ENCODE measurements around the gene FMOD.
A peak's percentile ranks its signal among the peaks of the same experiment; 100 is the strongest.

Gene FMOD

GRCh38 chr1:203306965-203307541, 43.9 kb downstream of the FMOD start:
- H3K27ac ChIP-seq (ENCODE audit: insufficient read depth in 1 of 2, low read depth in 1 of 2, low read length in 2 of 2, poor library complexity in 1 of 2, severe bottlenecking in 2 of 2) = peak overlapping the region; percentile 80 to 91
- ChIA-PET CTCF (interaction anchor here (1.4 to 14.0 kb wide), 7 partner anchors 15 to 37 kb away, joined by 5 to 268 read pairs (median 134); no protein-coding TSS in a partner anchor), POLR2A (interaction anchor here (1.2 to 8.8 kb wide), 7 partner anchors 10 to 34 kb away, joined by 3 to 121 read pairs (median 26); no protein-coding TSS in a partner anchor)
- 37% methylated on average over 14 of the region's 21 CpGs for WGBS (ENCODE audit: insufficient coverage)
- H3K27me3 ChIP-seq (replicated peaks in 2 of 5; ENCODE audit: control insufficient read depth in 4 of 5, insufficient read depth in 5 of 5, low read length in 4 of 5) = no peaks in the 10 kb centered on the region
- H3K9me3 ChIP-seq (ENCODE audit: control extremely low read depth in 1 of 5, control insufficient read depth in 4 of 5, insufficient read depth in 2 of 5, low read depth in 1 of 5, low read length in 4 of 5) = no peaks in the 10 kb centered on the region
- peaks cover 22 to 77% (median 58%) of the 10 kb centered on the region in 4 experiments for H3K4me1 ChIP-seq (ENCODE audit: control extremely low read depth in 1 of 4, control insufficient read depth in 4 of 4, insufficient read depth in 4 of 4, low read length in 3 of 4)
- H3K4me3 ChIP-seq (ENCODE audit: control insufficient read depth in 1 of 7, extremely low read depth in 1 of 7, insufficient read depth in 4 of 7, low read depth in 2 of 7, low read length in 6 of 7) = peak overlapping the region; percentile 40 to 98 (median 89)
- H3K36me3 ChIP-seq (ENCODE audit: control insufficient read depth in 4 of 4, insufficient read depth in 4 of 4, low read length in 3 of 4) = peaks cover 6 to 41% (median 9%) of the 10 kb centered on the region in 4 experiments
- no peak for DNase-seq

GRCh38 chr1:203306089-203306964, 44.6 kb downstream of the FMOD start:
- under 1% methylated on average over 19 of the region's 22 CpGs for WGBS (ENCODE audit: insufficient coverage)
- peak overlapping the region; percentile 80 to 91 for H3K27ac ChIP-seq (ENCODE audit: insufficient read depth in 1 of 2, low read depth in 1 of 2, low read length in 2 of 2, poor library complexity in 1 of 2, severe bottlenecking in 2 of 2)
- POLR2A ChIA-PET = interaction anchor here (0.7 to 8.8 kb wide), 10 partner anchors 11 to 301 kb away, joined by 3 to 121 read pairs (median 22); no protein-coding TSS in a partner anchor
- no peaks in the 10 kb centered on the region for H3K27me3 ChIP-seq (replicated peaks in 2 of 5; ENCODE audit: control insufficient read depth in 4 of 5, insufficient read depth in 5 of 5, low read length in 4 of 5)
- peaks cover 6 to 41% (median 9%) of the 10 kb centered on the region in 4 experiments for H3K36me3 ChIP-seq (ENCODE audit: control insufficient read depth in 4 of 4, insufficient read depth in 4 of 4, low read length in 3 of 4)
- CTCF ChIA-PET = interaction anchor here (1.1 to 14.0 kb wide), 8 partner anchors 16 to 44 kb away, joined by 3 to 268 read pairs (median 95); partner anchors contain the start of gene FMOD
- H3K9me3 ChIP-seq (ENCODE audit: control extremely low read depth in 1 of 5, control insufficient read depth in 4 of 5, insufficient read depth in 2 of 5, low read depth in 1 of 5, low read length in 4 of 5) = no peaks in the 10 kb centered on the region
- DNase-seq = peak in 2 of 3 donors; percentile 74 to 84
- peaks cover 23 to 73% (median 53%) of the 10 kb centered on the region in 4 experiments for H3K4me1 ChIP-seq (ENCODE audit: control extremely low read depth in 1 of 4, control insufficient read depth in 4 of 4, insufficient read depth in 4 of 4, low read length in 3 of 4)
- H3K4me3 ChIP-seq (ENCODE audit: control insufficient read depth in 1 of 7, extremely low read depth in 1 of 7, insufficient read depth in 4 of 7, low read depth in 2 of 7, low read length in 6 of 7) = peak overlapping the region; percentile 75 to 98 (median 89)

- peak overlapping the region; percentile 80 to 91 for H3K27ac ChIP-seq (ENCODE audit: insufficient read depth in 1 of 2, low read depth in 1 of 2, low read length in 2 of 2, poor library complexity in 1 of 2, severe bottlenecking in 2 of 2)
- peaks cover 6 to 39% (median 9%) of the 10 kb centered on the region in 4 experiments for H3K36me3 ChIP-seq (ENCODE audit: control insufficient read depth in 4 of 4, insufficient read depth in 4 of 4, low read length in 3 of 4)
- no peaks in the 10 kb centered on the region for H3K27me3 ChIP-seq (replicated peaks in 2 of 5; ENCODE audit: control insufficient read depth in 4 of 5, insufficient read depth in 5 of 5, low read length in 4 of 5)
- peaks cover 28 to 76% (median 59%) of the 10 kb centered on the region in 4 experiments for H3K4me1 ChIP-seq (ENCODE audit: control extremely low read depth in 1 of 4, control insufficient read depth in 4 of 4, insufficient read depth in 4 of 4, low read length in 3 of 4)
- no peaks in the 10 kb centered on the region for H3K9me3 ChIP-seq (ENCODE audit: control extremely low read depth in 1 of 5, control insufficient read depth in 4 of 5, insufficient read depth in 2 of 5, low read depth in 1 of 5, low read length in 4 of 5)
- no peak for DNase-seq
- 0% methylated on average over 18 of the region's 21 CpGs for WGBS (ENCODE audit: insufficient coverage)
- H3K4me3 ChIP-seq (ENCODE audit: control insufficient read depth in 1 of 7, extremely low read depth in 1 of 7, insufficient read depth in 4 of 7, low read depth in 2 of 7, low read length in 6 of 7) = peak overlapping the region; percentile 75 to 98 (median 89)
- ChIA-PET POLR2A (interaction anchor here (0.9 to 8.8 kb wide), 8 partner anchors 11 to 302 kb away, joined by 3 to 121 read pairs (median 26); no protein-coding TSS in a partner anchor), CTCF (interaction anchor here (1.1 to 14.0 kb wide), 6 partner anchors 15 to 45 kb away, joined by 3 to 268 read pairs (median 134); partner anchors contain the start of gene FMOD)
Measured at GRCh38 chr1:203305809-203306088, 45.2 kb downstream of the FMOD start.

GRCh38 chr1:203304919-203305808, 45.8 kb downstream of the FMOD start, which contains the start of gene BTG2:
BTG2 (plus strand) TSS chr1:203305519; CDS start chr1:203305607, 88 bp downstream.
- 2% methylated on average over 70 of the region's 79 CpGs for WGBS (ENCODE audit: insufficient coverage)

GRCh38 chr1:203304391-203304918, 46.5 kb downstream of the FMOD start:
- peaks cover under 1 to 28% (median 6%) of the 10 kb centered on the region in 4 experiments for H3K36me3 ChIP-seq (ENCODE audit: control insufficient read depth in 4 of 4, insufficient read depth in 4 of 4, low read length in 3 of 4)
- ChIA-PET POLR2A (interaction anchor here (2.1 to 8.8 kb wide), 5 partner anchors 10 to 32 kb away, joined by 19 to 121 read pairs (median 44); no protein-coding TSS in a partner anchor), CTCF (interaction anchor here (1.0 to 14.0 kb wide), 5 partner anchors 14 to 34 kb away, joined by 3 to 268 read pairs (median 135); no protein-coding TSS in a partner anchor)
- peak overlapping the region in 6 of 7 experiments; percentile 40 to 98 (median 70) for H3K4me3 ChIP-seq (ENCODE audit: control insufficient read depth in 1 of 7, extremely low read depth in 1 of 7, insufficient read depth in 4 of 7, low read depth in 2 of 7, low read length in 6 of 7)
- no peaks in the 10 kb centered on the region for H3K27me3 ChIP-seq (replicated peaks in 2 of 5; ENCODE audit: control insufficient read depth in 4 of 5, insufficient read depth in 5 of 5, low read length in 4 of 5)
- no peaks in the 10 kb centered on the region for H3K9me3 ChIP-seq (ENCODE audit: control extremely low read depth in 1 of 5, control insufficient read depth in 4 of 5, insufficient read depth in 2 of 5, low read depth in 1 of 5, low read length in 4 of 5)
- H3K4me1 ChIP-seq (ENCODE audit: control extremely low read depth in 1 of 4, control insufficient read depth in 4 of 4, insufficient read depth in 4 of 4, low read length in 3 of 4) = peaks cover 37 to 77% (median 64%) of the 10 kb centered on the region in 4 experiments
- 56% methylated on average over 5 of the region's 9 CpGs for WGBS (ENCODE audit: insufficient coverage)
- peak overlapping the region; percentile 79 to 91 for H3K27ac ChIP-seq (ENCODE audit: insufficient read depth in 1 of 2, low read depth in 1 of 2, low read length in 2 of 2, poor library complexity in 1 of 2, severe bottlenecking in 2 of 2)
- peak in 2 of 3 donors; percentile 53 to 60 for DNase-seq

More at GRCh38 chr1:203304919-203305808, 45.8 kb downstream of the FMOD start, which contains the start of gene BTG2:
- Histone ChIP-seq H3K27me3 (replicated peaks in 2 of 5; ENCODE audit: control insufficient read depth in 4 of 5, insufficient read depth in 5 of 5, low read length in 4 of 5) (no peaks in the 10 kb centered on the region), H3K27ac (ENCODE audit: insufficient read depth in 1 of 2, low read depth in 1 of 2, low read length in 2 of 2, poor library complexity in 1 of 2, severe bottlenecking in 2 of 2) (peak within 1 kb of the TSS; percentile 80 to 91), H3K36me3 (ENCODE audit: control insufficient read depth in 4 of 4, insufficient read depth in 4 of 4, low read length in 3 of 4) (peaks cover 4 to 35% (median 8%) of the 10 kb centered on the region in 4 experiments), H3K4me1 (ENCODE audit: control extremely low read depth in 1 of 4, control insufficient read depth in 4 of 4, insufficient read depth in 4 of 4, low read length in 3 of 4) (peaks cover 34 to 79% (median 62%) of the 10 kb centered on the region in 4 experiments), H3K9me3 (ENCODE audit: control extremely low read depth in 1 of 5, control insufficient read depth in 4 of 5, insufficient read depth in 2 of 5, low read depth in 1 of 5, low read length in 4 of 5) (no peaks in the 10 kb centered on the region), H3K4me3 (ENCODE audit: control insufficient read depth in 1 of 7, extremely low read depth in 1 of 7, insufficient read depth in 4 of 7, low read depth in 2 of 7, low read length in 6 of 7) (peak within 1 kb of the TSS; percentile 75 to 98 (median 89))
- peak; percentile 83 to 91 (median 91) for DNase-seq
- POLR2A ChIA-PET = interaction anchor here (2.1 to 8.8 kb wide), 6 partner anchors 10 to 33 kb away, joined by 19 to 121 read pairs (median 35); no protein-coding TSS in a partner anchor
- CTCF ChIA-PET = interaction anchor here (1.0 to 14.0 kb wide), 6 partner anchors 14 to 45 kb away, joined by 3 to 268 read pairs (median 134); partner anchors contain the start of gene FMOD

GRCh38 chr1:203302894-203303293, 48.0 kb downstream of the FMOD start:
- peaks cover 28 to 67% (median 51%) of the 10 kb centered on the region in 4 experiments for H3K4me1 ChIP-seq (ENCODE audit: control extremely low read depth in 1 of 4, control insufficient read depth in 4 of 4, insufficient read depth in 4 of 4, low read length in 3 of 4)

More at GRCh38 chr1:203302894-203303293, 48.0 kb downstream of the FMOD start:
- Histone ChIP-seq H3K4me3 (ENCODE audit: control insufficient read depth in 1 of 7, extremely low read depth in 1 of 7, insufficient read depth in 4 of 7, low read depth in 2 of 7, low read length in 6 of 7) (no peak overlapping the region), H3K27ac (ENCODE audit: insufficient read depth in 1 of 2, low read depth in 1 of 2, low read length in 2 of 2, poor library complexity in 1 of 2, severe bottlenecking in 2 of 2) (no peak overlapping the region), H3K9me3 (ENCODE audit: control extremely low read depth in 1 of 5, control insufficient read depth in 4 of 5, insufficient read depth in 2 of 5, low read depth in 1 of 5, low read length in 4 of 5) (no peaks in the 10 kb centered on the region), H3K36me3 (ENCODE audit: control insufficient read depth in 4 of 4, insufficient read depth in 4 of 4, low read length in 3 of 4) (peaks cover 0 to 15% (median 2%) of the 10 kb centered on the region in 4 experiments), H3K27me3 (replicated peaks in 2 of 5; ENCODE audit: control insufficient read depth in 4 of 5, insufficient read depth in 5 of 5, low read length in 4 of 5) (no peaks in the 10 kb centered on the region)
- ChIA-PET POLR2A (no interaction called here), CTCF (no interaction called here)
- WGBS (ENCODE audit: insufficient coverage) = 83% methylated on average over 3 of the region's 3 CpGs
- DNase-seq = no peak

Data from common myeloid progenitor, CD34-positive (primary cell).